Calu3 (cell line): ENCODE measurements around the gene FGR. TPM values are rescaled to one million over a fixed set of nuclear protein-coding genes. Genes with fewer than 3 reads are reported as not detected.

ENCODE experiments used
- BruUV-seq: library from RNA; stranded (reverse); fragments of 400-500 nt; replicated peaks from 2 replicates; lab custom pipeline; 2021; lab: Mats Ljungman, UMichigan
- CTCF ChIA-PET: fragments of 300-600 bp; sonication (Branson Sonifier 250); formaldehyde crosslinking; loops from one replicate; lab custom pipeline; 2022; ENCODE audit warnings: antibody characterized with exemption; lab: Charles Lee
- DNase-seq: peaks from one replicate; pipeline ENCODE4 v3.0.0; 2022
- H3K27ac Mint-ChIP-seq: one replicate; pipeline ENCODE4 v1.8.0; 2022; ENCODE audit warnings: mixed read lengths; ENCODE audit not compliant: unreplicated experiment
- H3K27me3 Mint-ChIP-seq: one replicate; pipeline ENCODE4 v1.8.0; 2022; ENCODE audit warnings: mixed read lengths; ENCODE audit not compliant: unreplicated experiment
- H3K36me3 Mint-ChIP-seq: one replicate; pipeline ENCODE4 v1.8.0; 2022; ENCODE audit warnings: mild to moderate bottlenecking, moderate library complexity, mixed read lengths; ENCODE audit not compliant: insufficient read depth, unreplicated experiment
- H3K4me1 Mint-ChIP-seq: one replicate; pipeline ENCODE4 v1.8.0; 2022; ENCODE audit warnings: mild to moderate bottlenecking, low read depth, mixed read lengths; ENCODE audit not compliant: unreplicated experiment
- H3K4me3 Mint-ChIP-seq: one replicate; pipeline ENCODE4 v1.8.0; 2022; ENCODE audit warnings: mild to moderate bottlenecking, low read depth, moderate library complexity, mixed read lengths; ENCODE audit not compliant: unreplicated experiment
- H3K9me3 Mint-ChIP-seq: one replicate; pipeline ENCODE4 v1.8.0; 2022; ENCODE audit warnings: low read depth, mixed read lengths; ENCODE audit not compliant: unreplicated experiment
- CTCF ChIP-seq: fragments of 200-600 bp; IDR thresholded peaks from one replicate; pipeline ENCODE4 v1.8.0; 2022; ENCODE audit warnings: antibody characterized with exemption; ENCODE audit not compliant: unreplicated experiment
- intact Hi-C: fragments of 100-400 bp; cut with micrococcal nuclease; formaldehyde crosslinking; loops from one replicate; pipeline ENCODE4 v1.10.0; 2022; ENCODE audit not compliant: unreplicated experiment
- total RNA-seq: library from RNA; stranded (reverse); gene quantifications from 2 replicates; pipeline ENCODE4 v1.2.3, GENCODE V29; 2022

The FGR gene
- total RNA-seq, 1 experiment from 2014 or later, result not detected

GRCh38 chr1:27617420-27617819 lies 17.6 kb downstream of the FGR start:
- no peak overlapping the region for H3K4me3 Mint-ChIP-seq
- H3K4me1 Mint-ChIP-seq, result no peaks in the 10 kb centered on the region
- DNase-seq, result no peak
- no peak for TF ChIP-seq CTCF
- H3K27ac Mint-ChIP-seq, result no peak overlapping the region
- intact Hi-C loops, result no loop called here
- BruUV-seq, result no TSS peak
- H3K9me3 Mint-ChIP-seq, result no peaks in the 10 kb centered on the region
- CTCF ChIA-PET, result no interaction called here
- peaks cover 45% of the 10 kb centered on the region for H3K27me3 Mint-ChIP-seq
- H3K36me3 Mint-ChIP-seq, result no peaks in the 10 kb centered on the region

GRCh38 chr1:27616441-27616840 lies 18.5 kb downstream of the FGR start:
- H3K36me3 Mint-ChIP-seq, result no peaks in the 10 kb centered on the region
- BruUV-seq, result no TSS peak
- no peak overlapping the region for H3K4me3 Mint-ChIP-seq
- H3K4me1 Mint-ChIP-seq, result no peaks in the 10 kb centered on the region
- intact Hi-C loops, result no loop called here
- H3K27me3 Mint-ChIP-seq, result peaks cover 45% of the 10 kb centered on the region
- CTCF ChIA-PET, result interaction anchor here (1.0 kb wide), 1 partner anchor 47 kb away, joined by 3 read pairs; no protein-coding TSS in a partner anchor
- no peak for TF ChIP-seq CTCF
- no peak for DNase-seq
- no peaks in the 10 kb centered on the region for H3K9me3 Mint-ChIP-seq
- H3K27ac Mint-ChIP-seq, result no peak overlapping the region

- Mint-ChIP-seq H3K4me1 (no peaks in the 10 kb centered on the region), H3K4me3 (no peak overlapping the region), H3K27ac (no peak overlapping the region), H3K27me3 (peaks cover 45% of the 10 kb centered on the region), H3K9me3 (no peaks in the 10 kb centered on the region), H3K36me3 (no peaks in the 10 kb centered on the region)
- intact Hi-C loops, result no loop called here
- no peak for TF ChIP-seq CTCF
- CTCF ChIA-PET, result interaction anchor here (0.5 kb wide), 1 partner anchor 49 kb away, joined by 3 read pairs; no protein-coding TSS in a partner anchor
- no peak for DNase-seq
- no TSS peak for BruUV-seq
Measured at GRCh38 chr1:27615346-27616192, 19.4 kb downstream of the FGR start.

- TF ChIP-seq CTCF, result no peak
- H3K4me1 Mint-ChIP-seq, result no peaks in the 10 kb centered on the region
- peaks cover 43% of the 10 kb centered on the region for H3K27me3 Mint-ChIP-seq
- CTCF ChIA-PET, result no interaction called here
- H3K27ac Mint-ChIP-seq, result no peak overlapping the region
- BruUV-seq, result no TSS peak
- no peak for DNase-seq
- intact Hi-C loops, result no loop called here
- H3K9me3 Mint-ChIP-seq, result no peaks in the 10 kb centered on the region
- no peaks in the 10 kb centered on the region for H3K36me3 Mint-ChIP-seq
- no peak overlapping the region for H3K4me3 Mint-ChIP-seq
Measured at GRCh38 chr1:27614625-27615344, 20.2 kb downstream of the FGR start.
